T1000 (cell line): Measurements from ENCODE around the gene TYW1B.
"Not testable (repeated sequence)": the region's sequence is repeated elsewhere in the genome, so short reads cannot be mapped to it uniquely, and the experiment has no call there.

Experiments
- DNase-seq: peaks from one replicate; lab custom pipeline; 2025; ENCODE audit warnings: mixed read lengths; lab: John Stamatoyannopoulos, UW

Gene TYW1B

GRCh38 chr7:72625721-72626423, 202.1 kb downstream of the TYW1B start:
- not testable (repeated sequence) for DNase-seq

GRCh38 chr7:72622532-72622931, 205.5 kb downstream of the TYW1B start:
- DNase-seq: no peak

GRCh38 chr7:72621761-72622187, 206.2 kb downstream of the TYW1B start:
- DNase-seq: not testable (repeated sequence)

- not testable (repeated sequence) for DNase-seq
Observed at GRCh38 chr7:72620923-72621322, 207.1 kb downstream of the TYW1B start.

- not testable (repeated sequence) for DNase-seq
Observed at GRCh38 chr7:72618435-72619180, 209.4 kb downstream of the TYW1B start.

- not testable (repeated sequence) for DNase-seq
Observed at GRCh38 chr7:72609761-72610160, 218.2 kb downstream of the TYW1B start.

- DNase-seq: not testable (repeated sequence)
Observed at GRCh38 chr7:72607988-72608387, 220.0 kb downstream of the TYW1B start.

- DNase-seq: not testable (repeated sequence)
Observed at GRCh38 chr7:72605863-72606431, 222.1 kb downstream of the TYW1B start.

- DNase-seq: not testable (repeated sequence)
Observed at GRCh38 chr7:72604771-72605611, 223.0 kb downstream of the TYW1B start.

GRCh38 chr7:72603476-72603875, 224.5 kb downstream of the TYW1B start:
- not testable (repeated sequence) for DNase-seq

- DNase-seq: no peak
Observed at GRCh38 chr7:72603073-72603472, 224.9 kb downstream of the TYW1B start.

GRCh38 chr7:72601683-72602082, 226.3 kb downstream of the TYW1B start:
- not testable (repeated sequence) for DNase-seq

- DNase-seq: not testable (repeated sequence)
Observed at GRCh38 chr7:72590023-72590422, 238.0 kb downstream of the TYW1B start.

GRCh38 chr7:72587267-72587666, 240.7 kb downstream of the TYW1B start:
- not testable (repeated sequence) for DNase-seq

- not testable (repeated sequence) for DNase-seq
Observed at GRCh38 chr7:72584576-72584975, 243.4 kb downstream of the TYW1B start.

GRCh38 chr7:72583620-72584361, 244.2 kb downstream of the TYW1B start:
- not testable (repeated sequence) for DNase-seq

- not testable (repeated sequence) for DNase-seq
Observed at GRCh38 chr7:72580142-72580770, 247.7 kb downstream of the TYW1B start.

GRCh38 chr7:72577107-72577506, 250.9 kb downstream of the TYW1B start:
- no peak for DNase-seq

GRCh38 chr7:72561988-72562387, 266.0 kb downstream of the TYW1B start:
- DNase-seq: not testable (repeated sequence)

- DNase-seq: not testable (repeated sequence)
Observed at GRCh38 chr7:72559546-72559945, 268.5 kb downstream of the TYW1B start.

- DNase-seq: not testable (repeated sequence)
Observed at GRCh38 chr7:72556733-72557132, 271.3 kb downstream of the TYW1B start.
